Measurements from ENCODE around the gene OTUD3. TPM values are rescaled to one million over a fixed set of nuclear protein-coding genes. Genes with fewer than 3 reads are reported as not detected.

OTUD3 gene
- total and polyA plus RNA-seq, 2 of the 13 experiments (the other 11 are each of a cell fraction or from before 2014, with no cell fraction given): 5.2 to 7.5 TPM

GRCh38 chr1:19957779-19958178, 75.6 kb downstream of the OTUD3 start:
- no peak for FAIRE-seq
- no peak overlapping the region for H3K4me3 ChIP-seq (replicated peaks in 1 of 3; ENCODE audit: insufficient read depth in 1 of 3, low read depth in 2 of 3, low read length in 3 of 3)
- WGBS (ENCODE audit: low lambda C conversion rate): 39% methylated on average over 4 of the region's 4 CpGs
- no peaks in the 10 kb centered on the region for H3K36me3 ChIP-seq (replicated peaks in 1 of 2; ENCODE audit: control insufficient read depth in 1 of 2, insufficient read depth in 2 of 2, low read length in 2 of 2)
- H4K20me1 ChIP-seq (ENCODE audit: insufficient read depth, low read length): no peaks in the 10 kb centered on the region
- H3K4me1 ChIP-seq (ENCODE audit: insufficient read depth, low read length): peaks cover 12% of the 10 kb centered on the region
- peaks cover 0 to 1% of the 10 kb centered on the region in 2 experiments; a peak in 2 of 5 replicates for H3K27me3 ChIP-seq (ENCODE audit: control insufficient read depth in 1 of 2, insufficient read depth in 2 of 2, low read length in 2 of 2)
- peak; percentile 87 for ATAC-seq
- H3K9ac ChIP-seq (ENCODE audit: insufficient read depth, low read depth, low read length): no peak overlapping the region
- BruUV-seq (replicated peaks): no TSS peak
- peak; percentile 37; the same call in 1 of the 2 replicates for TF ChIP-seq HNF4A (CRISPR knock-in tag; IDR thresholded peaks at IDR 0.05)
- no peak for TF ChIP-seq RORA (CRISPR knock-in tag; IDR thresholded peaks at IDR 0.05)
- no peak for TF ChIP-seq ZNF83 (CRISPR knock-in tag; IDR thresholded peaks at IDR 0.05; ENCODE audit: borderline replicate concordance)
- peak; percentile 27; the same call in 1 of the 2 replicates for TF ChIP-seq ZFX (CRISPR knock-in tag; IDR thresholded peaks at IDR 0.05; ENCODE audit: low read depth)
- TF ChIP-seq ZBTB33 (CRISPR knock-in tag; IDR thresholded peaks at IDR 0.05): peak; percentile 51
- peak; percentile 40 for TF ChIP-seq CTCF (CRISPR knock-in tag; IDR thresholded peaks at IDR 0.05)
- TF ChIP-seq ZNF549 (CRISPR knock-in tag; IDR thresholded peaks at IDR 0.05): peak; percentile 66; the same call in 1 of the 2 replicates
- 0 out of 2 replicates have a peak, but pooled peaks have one; percentile 19 for TF ChIP-seq ELF3 (CRISPR knock-in tag; IDR thresholded peaks at IDR 0.05)
- TF ChIP-seq SALL1 (CRISPR knock-in tag; IDR thresholded peaks at IDR 0.05): no peak
- TF ChIP-seq STAG1 (CRISPR knock-in tag; IDR thresholded peaks at IDR 0.05): peak; percentile 12; the same call in 1 of the 2 replicates
- 0 out of 2 replicates have a peak, but pooled peaks have one; percentile 16 for TF ChIP-seq ZNF687 (CRISPR knock-in tag; IDR thresholded peaks at IDR 0.05)
- ChIA-PET CTCF (ENCODE audit: low intra/inter-chr PET ratio, low total read pairs) (no interaction called here), POLR2A (interaction anchor here (0.7 to 1.1 kb wide), 4 partner anchors 17 to 161 kb away, joined by 3 to 4 read pairs (median 3); no protein-coding TSS in a partner anchor)
- peak overlapping the region; percentile 65 for H2AFZ ChIP-seq (ENCODE audit: low read length)
- H3K79me2 ChIP-seq (ENCODE audit: insufficient read depth, low read length): no peaks in the 10 kb centered on the region
- H3K4me2 ChIP-seq (ENCODE audit: low read depth, low read length): no peak overlapping the region
- H3K27ac ChIP-seq (ENCODE audit: extremely low read length, insufficient read depth, low read length): no peak overlapping the region
- peaks cover 24% of the 10 kb centered on the region for H3K9me3 ChIP-seq (ENCODE audit: low read length)
- in situ Hi-C loops (cut with HindIII; ENCODE audit: extremely low pct_ligation_motif_present, low pct_unique_long_range_greater_than_20kb) (no loop called here), intact Hi-C loops (cut with micrococcal nuclease; ENCODE audit: unreplicated experiment) (no loop called here)
- DNase-seq (ENCODE audit: low spot score): peak; percentile 30
